Heart right ventricle (tissue), 16 donors: Measurements from ENCODE around the gene CHRNA1. TPM values are rescaled to one million over a fixed set of nuclear protein-coding genes. Genes with fewer than 3 reads are reported as not detected.

Source experiments
- ATAC-seq, 8 donors: fragments of 200-7000 bp; cut with Tn5 transposase; one replicate each; pipeline ENCODE4 v1.9.1; 2020; ENCODE audit warnings: mild to moderate bottlenecking in 8 of 8, moderate library complexity in 8 of 8, moderate number of reproducible peaks in 1 of 8
- DNase-seq, 2 donors: peaks; one replicate each; pipeline ENCODE4 v3.0.0-alpha.2; 2020
- H3K27ac ChIP-seq, 10 donors: fragments of 200-600 bp; sonication (generic) in 2 of 10; one replicate each; pipeline versions ENCODE4 v1.5.0 to v1.8.0; 2020 to 2022; ENCODE audit warnings: mild to moderate bottlenecking in 3 of 10
- H3K27me3 ChIP-seq, 7 donors: fragments of 200-600 bp; one replicate each; pipeline ENCODE4 v1.8.0; 2021 to 2022; ENCODE audit warnings: mild to moderate bottlenecking in 2 of 7
- H3K36me3 ChIP-seq, 9 donors: fragments of 200-600 bp; sonication (generic) in 1 of 9; one replicate each; pipeline versions ENCODE4 v1.5.0 to v1.8.0; 2020 to 2022; ENCODE audit warnings: mild to moderate bottlenecking in 2 of 9
- H3K4me1 ChIP-seq, 9 donors: fragments of 200-600 bp; sonication (generic) in 1 of 9; one replicate each; pipeline versions ENCODE4 v1.5.0 to v1.8.0; 2020 to 2022; ENCODE audit warnings: mild to moderate bottlenecking in 4 of 9
- H3K4me3 ChIP-seq, 10 donors: fragments of 200-600 bp; sonication (generic) in 2 of 10; one replicate each; pipeline versions ENCODE4 v1.5.0 to v1.8.0; 2020 to 2022; ENCODE audit warnings: mild to moderate bottlenecking in 7 of 10, moderate library complexity in 2 of 10
- H3K9me3 ChIP-seq, 11 donors: fragments of 200-600 bp in 10 of 11; sonication (generic) in 2 of 11; one replicate each; pipeline versions ENCODE4 v1.5.0 to v1.8.0; 2013 to 2022; ENCODE audit warnings: mild to moderate bottlenecking in 2 of 11, control low read depth in 1 of 11, moderate library complexity in 1 of 11
- CTCF ChIP-seq, 9 donors: fragments of 200-600 bp; sonication (generic) in 2 of 9; IDR thresholded peaks; one replicate each; pipeline versions ENCODE4 v1.5.0 to v1.8.0; 2021 to 2022; ENCODE audit warnings: antibody characterized with exemption in 9 of 9, mild to moderate bottlenecking in 5 of 9, moderate library complexity in 1 of 9
- WGBS, 2 donors: extraction: QIAGEN DNeasy Blood & Tissue Kit; methylation state at CpG; one replicate each; pipeline ENCODE4 v1.1.7; 2013; ENCODE audit warnings: inconsistent platforms in 1 of 2; 5-methylcytosine and 5-hydroxymethylcytosine counted together
- intact Hi-C, 10 donors: fragments of 100-400 bp; cut with DNase I; formaldehyde crosslinking; loops; one replicate each; pipeline versions ENCODE4 v1.11.1 to v1.14.2; 2022
- polyA plus RNA-seq, 2 donors: library from polyadenylated mRNA; stranded (reverse); fragments of 200-250 nt; gene quantifications; one replicate each; pipeline ENCODE4 v1.2.3, GENCODE V29; 2013
- total RNA-seq, 10 donors: library from RNA; stranded (reverse); fragmentation: NEBNext Ultra II Directional in 3 of 10; extraction: Animal tissue kit (Norgen Biotek cat#: 25700) in 3 of 10; gene quantifications; one replicate each; pipeline versions ENCODE4 v1.2.1 to v1.2.4, GENCODE V29; 2021 to 2023
- donor health status: Arrhythmogenic right ventricular cardiomyopathy.
- donor health status: ischemic (EF 13 %, LVEDD 7.1; RV severe dilation, severe dysfunction).
- donor health status: healthy with polysubstance abuse.
- donor health status: DM: no; HTN: yes; CAD: no.
- donor health status: DM: no; HTN: no; CAD: no.
- donor health status: ischemic (EF 25% LVEDD 6.9; RV normal size, moderate dysfunction).
- donor health status: ischemic (EF 25% LVEDD 5.7; RV mildly dilated, moderate dysfunction).
- donor health status: healthy.
- donor health status: DM: yes; HTN: yes; CAD: no.
- donor health status: Ischemic cardiomyopathy.
- donor health status: ischemic (EF 35%, LVEDD 5.7; RV mildly dilated, moderate dysfunction).
- donor health status: nonischemic (EF 11% LVEDD 7.7; RV severe dilation, severe dysfunction).
- donor health status: DM: yes; HTN: yes; CAD: no.
- donor health status: PGD.
- donor health status: ischemic (EF 29% LVEDD 5.4; RV normal size, mild dysfunction).
- donor health status: nonischemic (EF 23%, LVEDD 6.1; RV moderate dilation, normal function).

The CHRNA1 gene
- total and polyA plus RNA-seq, 12 donors = 0.07 to 1.3 (median 0.50) TPM; not detected in 5

GRCh38 chr2:174738841-174739240 lies 25.4 kb downstream of the CHRNA1 start:
- ATAC-seq (no peak), DNase-seq (no peak)
- H3K27me3 ChIP-seq = peaks cover 0 to 16% (median 0%) of the 10 kb centered on the region in 7 donors
- H3K9me3 ChIP-seq = no peaks in the 10 kb centered on the region
- WGBS, 2 donors = 83 to 84% methylated on average over 4 of the region's 4 CpGs
- H3K27ac ChIP-seq = no peak overlapping the region
- TF ChIP-seq CTCF (IDR thresholded peaks at IDR 0.05) = no peak
- no peaks in the 10 kb centered on the region for H3K36me3 ChIP-seq
- no peak overlapping the region for H3K4me3 ChIP-seq
- H3K4me1 ChIP-seq = no peaks in the 10 kb centered on the region
- intact Hi-C loops = no loop called here

GRCh38 chr2:174731546-174731945 lies 32.7 kb downstream of the CHRNA1 start:
- no peak overlapping the region for H3K27ac ChIP-seq
- H3K36me3 ChIP-seq = no peaks in the 10 kb centered on the region
- H3K9me3 ChIP-seq = no peaks in the 10 kb centered on the region
- peaks cover 0 to 65% (median 46%) of the 10 kb centered on the region in 7 donors for H3K27me3 ChIP-seq
- 71 to 72% methylated on average over 7 of the region's 7 CpGs for WGBS, 2 donors
- DNase-seq (no peak), ATAC-seq (no peak)
- intact Hi-C loops = no loop called here
- no peak for TF ChIP-seq CTCF (IDR thresholded peaks at IDR 0.05)
- H3K4me3 ChIP-seq = no peak overlapping the region
- H3K4me1 ChIP-seq = peaks cover 0 to 15% (median 12%) of the 10 kb centered on the region in 9 donors

- intact Hi-C loops = no loop called here
- H3K27ac ChIP-seq = no peak overlapping the region
- no peak for DNase-seq
- H3K36me3 ChIP-seq = no peaks in the 10 kb centered on the region
- H3K9me3 ChIP-seq = no peaks in the 10 kb centered on the region
- peak in 5 of 8 donors; percentile 9 to 42 (median 18) for ATAC-seq
- peak overlapping the region in 8 of 10 donors; percentile 40 to 57 (median 51) for H3K4me3 ChIP-seq
- no peak for TF ChIP-seq CTCF (IDR thresholded peaks at IDR 0.05)
- 63 to 74% methylated on average over 12 of the region's 12 CpGs for WGBS, 2 donors
- peaks cover 0 to 15% (median 12%) of the 10 kb centered on the region in 9 donors for H3K4me1 ChIP-seq
- H3K27me3 ChIP-seq = peaks cover 0 to 64% (median 48%) of the 10 kb centered on the region in 7 donors
Observed at GRCh38 chr2:174730698-174731018, 33.6 kb downstream of the CHRNA1 start.

- Histone ChIP-seq H3K27ac (no peak overlapping the region), H3K27me3 (peaks cover 0 to 59% (median 50%) of the 10 kb centered on the region in 7 donors), H3K4me3 (peak overlapping the region; percentile 18 to 57 (median 50)), H3K4me1 (peaks cover 0 to 15% (median 12%) of the 10 kb centered on the region in 9 donors), H3K9me3 (no peaks in the 10 kb centered on the region), H3K36me3 (no peaks in the 10 kb centered on the region)
- ATAC-seq = peak; percentile 38 to 75 (median 60)
- WGBS, 2 donors = 5% methylated on average over 59 of the region's 59 CpGs
- intact Hi-C loops = no loop called here
- no peak for TF ChIP-seq CTCF (IDR thresholded peaks at IDR 0.05)
- no peak for DNase-seq
Observed at GRCh38 chr2:174729797-174730697, 34.2 kb downstream of the CHRNA1 start.
